CD8-positive, alpha-beta memory T cell (primary cell): ENCODE data around the gene TBC1D9B. TPM values are rescaled to one million over a fixed set of nuclear protein-coding genes. Genes with fewer than 3 reads are reported as not detected.
A peak's percentile ranks its signal among the peaks of the same experiment; 100 is the strongest.

Source experiments
- CTCF ChIA-PET: fragments of 350-600 bp; sonication (Branson Sonifier 250); formaldehyde crosslinking; loops from one replicate; lab custom pipeline; 2021; ENCODE audit warnings: antibody characterized with exemption; lab: Charles Lee
- POLR2A ChIA-PET: fragments of 350-600 bp; sonication (Branson Sonifier 250); formaldehyde crosslinking; loops from one replicate; lab custom pipeline; 2021; ENCODE audit warnings: antibody characterized with exemption; lab: Charles Lee
- DNase-seq, 5 donors: peaks; one replicate each; pipeline versions ENCODE4 v3.0.0 to v3.0.0-alpha.2; 2020 to 2022; ENCODE audit warnings: mixed read lengths in 1 of 5
- H3K27ac ChIP-seq: one replicate; pipeline ENCODE4 v1.7.0; 2013; ENCODE audit warnings: low read depth, mild to moderate bottlenecking, low read length, moderate library complexity
- H3K27me3 ChIP-seq: 2 replicates; pipeline ENCODE4 v1.7.0; 2013; ENCODE audit warnings: low read length, mild to moderate bottlenecking; ENCODE audit not compliant: insufficient read depth, poor library complexity, severe bottlenecking
- H3K36me3 ChIP-seq: 2 replicates; pipeline ENCODE4 v1.7.0; 2013; ENCODE audit warnings: mild to moderate bottlenecking, low read length, moderate library complexity; ENCODE audit not compliant: insufficient read depth
- H3K4me1 ChIP-seq: 2 replicates; pipeline ENCODE4 v1.7.0; 2013; ENCODE audit warnings: mild to moderate bottlenecking, low read length, moderate library complexity; ENCODE audit not compliant: insufficient read depth
- H3K4me3 ChIP-seq: 2 replicates; pipeline ENCODE4 v1.7.0; 2013; ENCODE audit warnings: mild to moderate bottlenecking, low read length
- H3K9me3 ChIP-seq: 2 replicates; pipeline ENCODE4 v1.7.0; 2013; ENCODE audit warnings: mild to moderate bottlenecking, low read length
- H3K27ac Mint-ChIP-seq, 8 donors: one replicate each; pipeline ENCODE4 v1.8.0; 2020 to 2021; ENCODE audit warnings: mixed read lengths in 8 of 8, mild to moderate bottlenecking in 6 of 8, inconsistent platforms in 3 of 8, moderate library complexity in 3 of 8
- H3K27me3 Mint-ChIP-seq, 2 donors: one replicate each; pipeline ENCODE4 v1.8.0; 2020 to 2021; ENCODE audit warnings: mixed read lengths in 2 of 2, mild to moderate bottlenecking in 1 of 2, moderate library complexity in 1 of 2
- H3K36me3 Mint-ChIP-seq, 3 donors: one replicate each; pipeline ENCODE4 v1.8.0; 2020 to 2021; ENCODE audit warnings: mixed read lengths in 3 of 3, inconsistent platforms in 1 of 3, mild to moderate bottlenecking in 1 of 3
- H3K4me1 Mint-ChIP-seq, 3 donors: one replicate each; pipeline ENCODE4 v1.8.0; 2020 to 2021; ENCODE audit warnings: mixed read lengths in 3 of 3, inconsistent platforms in 1 of 3, mild to moderate bottlenecking in 1 of 3
- H3K4me3 Mint-ChIP-seq, 7 donors: one replicate each; pipeline ENCODE4 v1.8.0; 2020 to 2021; ENCODE audit warnings: mixed read lengths in 7 of 7, mild to moderate bottlenecking in 6 of 7, moderate library complexity in 4 of 7, inconsistent platforms in 2 of 7
- H3K9me3 Mint-ChIP-seq, 5 donors: one replicate each; pipeline ENCODE4 v1.8.0; 2020 to 2022; ENCODE audit warnings: mixed read lengths in 5 of 5, mild to moderate bottlenecking in 3 of 5, moderate library complexity in 2 of 5, inconsistent platforms in 1 of 5
- polyA plus RNA-seq: library from polyadenylated mRNA; unstranded; fragments of 300-500 nt; fragmentation: Illumina TruSeq; gene quantifications from one replicate; pipeline ENCODE4 v1.2.3, GENCODE V29; 2021
- total RNA-seq, 2 experiments: library from RNA; stranded (reverse); gene quantifications; one replicate each; pipeline ENCODE4 v1.2.3, GENCODE V29; 2021

The TBC1D9B gene
- total and polyA plus RNA-seq, 3 experiments from 2014 or later: 43.9 to 74.8 (median 73.7) TPM

DNA sequence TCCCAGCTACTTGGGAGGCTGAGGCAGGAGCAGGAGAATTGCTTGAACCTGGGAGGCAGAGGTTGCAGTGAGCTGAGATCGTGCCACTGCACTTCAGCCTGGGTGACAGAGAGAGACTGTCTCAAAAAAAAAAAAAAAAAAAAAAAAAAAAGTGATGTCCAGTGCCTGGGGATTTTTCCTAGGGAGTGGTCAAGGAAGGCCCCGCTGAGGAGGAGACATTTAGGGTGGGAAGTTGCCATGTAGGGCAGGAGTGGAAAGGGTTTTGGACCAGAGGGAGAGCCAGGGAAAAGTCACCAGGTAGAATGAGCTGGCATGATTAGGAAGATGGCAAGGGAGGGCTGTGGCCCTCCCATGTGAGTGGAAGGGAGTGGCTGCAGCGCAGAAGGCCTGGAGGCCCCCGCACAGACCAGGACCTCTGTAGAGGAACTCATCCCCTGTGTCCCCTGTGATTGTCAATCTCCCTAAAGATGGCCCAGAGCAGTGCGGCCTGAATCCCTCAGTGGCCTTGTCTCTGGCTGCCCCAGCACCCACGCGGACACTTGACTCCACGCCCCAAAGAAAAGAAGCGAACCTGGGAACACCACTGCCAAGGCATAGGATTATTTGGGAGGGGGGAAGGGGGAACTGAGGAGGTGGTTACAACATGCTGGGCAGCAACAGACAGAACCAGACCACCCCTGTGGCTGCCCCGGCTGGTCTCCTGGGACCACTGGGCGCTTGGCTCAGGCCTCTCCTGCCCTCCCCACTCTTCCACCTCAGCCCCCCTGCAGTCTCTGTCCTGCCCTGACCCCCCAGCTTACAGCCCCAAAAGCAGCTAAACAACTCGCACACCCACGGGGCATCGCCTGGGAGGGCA is 89.6 kb downstream of the TBC1D9B start:
- POLR2A ChIA-PET: interaction anchor here (2.9 kb wide), 1 partner anchor 12 kb away, joined by 12 read pairs; no protein-coding TSS in a partner anchor
- no peaks in the 10 kb centered on the region for H3K36me3 ChIP-seq
- peak overlapping the region; percentile 43 for H3K4me3 ChIP-seq
- H3K4me1 ChIP-seq: peaks cover 36% of the 10 kb centered on the region
- H3K9me3 ChIP-seq: no peaks in the 10 kb centered on the region
- H3K9me3 Mint-ChIP-seq: peaks cover 0 to 4% (median 0%) of the 10 kb centered on the region in 5 donors
- peaks cover 34 to 53% (median 37%) of the 10 kb centered on the region in 3 donors for H3K4me1 Mint-ChIP-seq
- no peak for DNase-seq
- peak overlapping the region; percentile 89 to 98 (median 94) for H3K27ac Mint-ChIP-seq
- peaks cover 0 to 28% (median 4%) of the 10 kb centered on the region in 3 donors for H3K36me3 Mint-ChIP-seq
- peaks cover 0 to 8% of the 10 kb centered on the region in 2 donors for H3K27me3 Mint-ChIP-seq
- peak overlapping the region; percentile 32 to 94 (median 84) for H3K4me3 Mint-ChIP-seq
- CTCF ChIA-PET: interaction anchor here (1.1 to 2.8 kb wide), 3 partner anchors 15 to 207 kb away, joined by 3 to 21 read pairs (median 3); no protein-coding TSS in a partner anchor
- H3K27me3 ChIP-seq: no peaks in the 10 kb centered on the region
- H3K27ac ChIP-seq: peak overlapping the region; percentile 96

DNA sequence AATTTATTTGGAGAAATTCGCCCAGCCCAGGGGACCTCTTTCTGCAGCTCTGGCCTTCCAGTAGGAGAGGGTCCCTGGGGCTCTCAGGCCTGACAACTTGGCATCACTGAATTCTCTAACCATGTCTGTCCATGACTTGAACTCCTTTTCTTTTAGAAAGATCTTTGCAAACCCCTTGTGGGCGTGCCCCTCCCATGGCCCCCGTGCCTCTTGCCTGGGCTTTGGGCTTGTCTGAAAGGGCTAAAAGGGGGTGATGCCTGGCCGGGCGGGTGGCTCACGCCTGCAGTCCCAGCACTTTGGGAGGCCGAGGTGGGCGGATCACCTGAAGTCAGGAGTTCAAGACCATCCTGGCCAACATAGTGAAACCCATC is 90.2 kb downstream of the TBC1D9B start:
- Mint-ChIP-seq H3K4me1 (peaks cover 27 to 46% (median 31%) of the 10 kb centered on the region in 3 donors), H3K27me3 (peaks cover 0 to 8% of the 10 kb centered on the region in 2 donors), H3K4me3 (peak overlapping the region; percentile 23 to 94 (median 84)), H3K36me3 (peaks cover 0 to 27% (median 6%) of the 10 kb centered on the region in 3 donors), H3K9me3 (peaks cover 0 to 4% (median 0%) of the 10 kb centered on the region in 5 donors), H3K27ac (peak overlapping the region in 5 of 8 donors; percentile 15 to 98 (median 96))
- Histone ChIP-seq H3K9me3 (no peaks in the 10 kb centered on the region), H3K4me3 (no peak overlapping the region), H3K27me3 (no peaks in the 10 kb centered on the region), H3K27ac (no peak overlapping the region), H3K36me3 (no peaks in the 10 kb centered on the region), H3K4me1 (peaks cover 30% of the 10 kb centered on the region)
- POLR2A ChIA-PET: no interaction called here
- DNase-seq: no peak
- CTCF ChIA-PET: interaction anchor here (1.1 to 1.6 kb wide), 2 partner anchors 14 to 206 kb away, joined by 3 read pairs; no protein-coding TSS in a partner anchor

DNA sequence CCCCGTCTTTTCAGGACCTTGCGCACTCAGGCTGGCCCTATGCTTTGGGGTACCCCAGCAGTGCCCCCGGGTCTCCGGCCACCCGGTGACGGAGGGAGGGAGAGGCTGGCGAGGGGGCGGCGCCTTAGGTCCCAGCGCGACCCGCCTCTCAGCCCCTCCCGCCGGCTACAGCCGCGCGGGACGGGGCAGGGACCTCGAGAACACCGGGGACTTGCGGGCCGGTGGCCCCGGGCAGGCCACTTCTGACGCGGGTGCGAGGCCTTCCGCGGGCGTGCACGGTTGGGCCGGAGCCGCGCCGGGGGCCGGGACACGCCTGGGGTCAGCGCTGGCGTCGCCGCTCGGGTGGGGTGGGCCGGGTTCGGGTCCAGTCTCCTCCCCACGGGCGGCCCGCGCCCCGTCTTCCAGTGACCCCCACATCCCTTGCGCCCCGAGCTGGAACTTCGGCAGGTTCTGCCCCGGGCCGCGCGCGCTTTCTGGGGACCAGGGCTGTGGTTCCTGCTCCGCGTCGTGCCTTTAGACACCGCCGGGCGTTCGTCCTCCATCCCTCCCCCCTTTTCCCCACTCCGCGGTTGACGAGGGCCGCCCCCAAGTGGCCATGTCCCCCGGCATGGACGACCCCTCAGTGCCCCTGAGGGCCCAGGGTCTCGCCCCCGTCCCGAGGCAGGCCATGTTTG is 90.8 kb downstream of the TBC1D9B start:
- Mint-ChIP-seq H3K9me3 (peaks cover 0 to 4% (median 0%) of the 10 kb centered on the region in 5 donors), H3K4me3 (peak overlapping the region in 4 of 7 donors; percentile 23 to 84 (median 45)), H3K36me3 (peaks cover 0 to 23% (median 6%) of the 10 kb centered on the region in 3 donors), H3K27ac (peak overlapping the region in 3 of 8 donors; percentile 90 to 98 (median 96)), H3K4me1 (peaks cover 22 to 41% (median 26%) of the 10 kb centered on the region in 3 donors), H3K27me3 (peaks cover 0 to 8% of the 10 kb centered on the region in 2 donors)
- no peaks in the 10 kb centered on the region for H3K36me3 ChIP-seq
- H3K27ac ChIP-seq: no peak overlapping the region
- no peaks in the 10 kb centered on the region for H3K9me3 ChIP-seq
- H3K27me3 ChIP-seq: no peaks in the 10 kb centered on the region
- POLR2A ChIA-PET: no interaction called here
- no peak for DNase-seq
- peaks cover 25% of the 10 kb centered on the region for H3K4me1 ChIP-seq
- no peak overlapping the region for H3K4me3 ChIP-seq
- CTCF ChIA-PET: no interaction called here

DNA sequence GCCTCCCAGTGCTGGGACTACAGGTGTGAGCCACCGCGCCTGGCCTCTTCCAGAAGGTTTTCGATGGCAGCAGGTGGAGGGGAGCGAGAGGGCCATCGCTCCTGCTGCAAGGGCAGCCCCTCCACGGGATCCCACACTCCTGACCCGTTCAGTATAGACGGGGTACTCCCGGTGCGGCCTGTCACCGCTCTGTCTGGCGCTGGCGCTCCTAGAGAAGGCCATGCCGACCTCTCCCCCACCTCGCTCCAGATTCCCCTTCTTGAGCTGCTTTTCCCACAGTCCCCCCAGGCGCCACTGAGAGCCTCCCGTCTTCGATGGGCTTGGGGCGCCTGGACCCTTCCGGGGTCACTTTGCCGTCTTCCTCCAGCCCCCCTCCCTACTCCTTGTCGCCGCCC is 91.3 kb downstream of the TBC1D9B start:
- H3K4me3 Mint-ChIP-seq: no peak overlapping the region
- H3K4me3 ChIP-seq: no peak overlapping the region
- no peak for DNase-seq
- H3K27me3 ChIP-seq: no peaks in the 10 kb centered on the region
- H3K4me1 Mint-ChIP-seq: peaks cover 19 to 36% (median 20%) of the 10 kb centered on the region in 3 donors
- no peaks in the 10 kb centered on the region for H3K9me3 ChIP-seq
- POLR2A ChIA-PET: no interaction called here
- H3K27ac ChIP-seq: no peak overlapping the region
- H3K4me1 ChIP-seq: peaks cover 22% of the 10 kb centered on the region
- H3K9me3 Mint-ChIP-seq: peaks cover 0 to under 1% (median 0%) of the 10 kb centered on the region in 5 donors
- CTCF ChIA-PET: no interaction called here
- peak overlapping the region in 2 of 8 donors; percentile 42 to 90 for H3K27ac Mint-ChIP-seq
- peaks cover 0 to 18% (median 6%) of the 10 kb centered on the region in 3 donors for H3K36me3 Mint-ChIP-seq
- no peaks in the 10 kb centered on the region for H3K36me3 ChIP-seq
- H3K27me3 Mint-ChIP-seq: peaks cover 0 to 4% of the 10 kb centered on the region in 2 donors

DNA sequence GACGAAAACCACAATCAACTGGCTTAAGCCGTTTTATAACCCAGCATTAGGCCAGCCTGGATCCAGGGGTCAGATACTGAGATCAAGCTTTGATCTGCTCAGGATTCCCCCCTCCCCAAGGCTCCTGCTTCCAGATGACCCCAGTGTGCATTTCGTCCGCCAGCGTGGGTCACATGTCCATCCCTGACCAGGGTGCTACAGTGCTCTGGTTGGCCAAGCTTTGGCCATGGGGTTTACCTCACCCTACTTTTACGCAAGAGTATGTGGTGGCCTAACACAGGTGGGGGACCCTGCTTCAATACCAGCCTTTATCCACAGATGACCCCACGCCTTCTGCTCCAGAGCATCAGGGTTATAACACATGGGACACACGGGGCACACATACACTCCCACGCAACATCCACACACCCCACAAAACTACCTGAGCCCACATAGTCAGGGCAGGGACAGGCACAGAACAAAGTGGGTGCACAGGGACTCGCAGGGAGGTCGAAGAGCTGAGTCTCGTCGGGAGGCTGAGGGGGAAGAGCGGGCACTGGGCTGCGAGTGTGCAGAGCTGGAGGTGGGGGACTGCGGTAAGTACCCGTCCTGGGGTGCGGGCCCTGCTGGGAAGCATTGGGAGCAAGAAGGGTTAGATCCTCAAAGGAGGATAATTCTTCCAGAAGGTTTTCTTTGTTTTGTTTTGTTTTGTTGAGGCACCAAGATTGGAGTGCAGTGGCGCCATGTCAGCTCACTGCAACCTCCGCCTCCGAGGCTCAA is 92.0 kb downstream of the TBC1D9B start:
- Mint-ChIP-seq H3K27me3 (peaks cover 0 to 3% of the 10 kb centered on the region in 2 donors), H3K4me3 (peak overlapping the region in 5 of 7 donors; percentile 26 to 76 (median 40)), H3K4me1 (peaks cover 19 to 36% (median 19%) of the 10 kb centered on the region in 3 donors), H3K36me3 (peaks cover 0 to 17% (median 6%) of the 10 kb centered on the region in 3 donors), H3K27ac (peak overlapping the region in 4 of 8 donors; percentile 2 to 91 (median 59)), H3K9me3 (no peaks in the 10 kb centered on the region)
- H3K27ac ChIP-seq: no peak overlapping the region
- peaks cover 22% of the 10 kb centered on the region for H3K4me1 ChIP-seq
- DNase-seq: no peak
- ChIA-PET CTCF (no interaction called here), POLR2A (no interaction called here)
- no peaks in the 10 kb centered on the region for H3K27me3 ChIP-seq
- H3K9me3 ChIP-seq: no peaks in the 10 kb centered on the region
- H3K4me3 ChIP-seq: no peak overlapping the region
- no peaks in the 10 kb centered on the region for H3K36me3 ChIP-seq

DNA sequence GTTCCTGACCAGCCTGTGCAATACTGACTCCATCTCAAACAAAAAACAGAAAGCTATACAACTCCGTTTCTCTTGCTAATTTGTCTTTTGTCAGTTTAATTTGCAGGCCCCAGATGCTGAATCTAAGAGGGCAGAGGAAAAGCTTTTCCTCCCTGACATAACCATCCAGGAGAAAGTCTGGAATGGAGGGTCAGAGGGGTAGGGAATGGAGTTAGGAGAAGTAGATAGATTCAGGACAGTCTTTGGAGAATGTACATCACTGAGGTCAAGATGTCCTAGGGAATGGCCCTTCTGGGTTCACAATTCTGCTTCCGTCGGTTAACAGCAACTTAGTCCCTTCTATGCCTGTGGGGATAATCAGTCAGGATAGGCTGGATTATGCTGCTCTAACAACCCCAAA is 93.6 kb downstream of the TBC1D9B start:
- CTCF ChIA-PET: interaction anchor here (0.8 to 1.2 kb wide), 3 partner anchors 12 to 94 kb away, joined by 3 to 5 read pairs (median 3); no protein-coding TSS in a partner anchor

DNA sequence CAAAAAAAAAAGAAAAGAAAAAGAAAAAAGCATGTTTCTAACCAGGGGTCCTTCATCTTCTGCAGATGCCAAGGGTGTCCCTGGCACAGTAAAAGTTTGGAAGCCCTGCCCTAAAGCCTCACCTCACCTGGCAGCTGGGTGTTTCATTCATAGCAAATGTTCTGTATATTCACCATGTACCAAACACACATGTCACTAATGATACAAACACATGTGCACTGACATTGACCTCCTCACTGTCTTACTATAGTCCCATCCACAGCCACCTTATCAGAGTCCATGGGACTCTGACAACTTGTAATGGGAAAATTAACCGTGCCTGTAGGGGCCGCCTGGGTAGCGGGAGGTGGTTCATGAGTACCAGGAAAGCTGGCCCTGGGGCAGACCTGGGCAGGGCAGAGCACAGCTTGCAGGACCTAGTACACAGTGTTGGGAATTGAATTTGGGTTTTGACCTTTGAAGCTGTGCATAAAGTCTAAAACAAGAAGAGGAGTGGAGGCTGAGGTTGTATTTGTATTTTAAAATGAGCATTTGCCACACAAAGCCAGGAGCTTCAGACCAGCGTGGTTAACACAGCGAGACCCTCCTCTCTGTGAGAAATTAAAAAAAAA is 94.6 kb downstream of the TBC1D9B start:
- ChIA-PET POLR2A (no interaction called here), CTCF (interaction anchor here (0.9 to 2.3 kb wide), 4 partner anchors 11 to 95 kb away, joined by 3 to 10 read pairs (median 4); no protein-coding TSS in a partner anchor)
- DNase-seq: no peak
- peaks cover 4 to 15% (median 5%) of the 10 kb centered on the region in 3 donors for H3K4me1 Mint-ChIP-seq
- Histone ChIP-seq H3K36me3 (no peaks in the 10 kb centered on the region), H3K9me3 (no peaks in the 10 kb centered on the region), H3K4me1 (peaks cover under 1% of the 10 kb centered on the region), H3K27ac (peak overlapping the region; percentile 48), H3K27me3 (no peaks in the 10 kb centered on the region), H3K4me3 (no peak overlapping the region)
- peak overlapping the region in 2 of 8 donors; percentile 27 to 42 for H3K27ac Mint-ChIP-seq
- H3K4me3 Mint-ChIP-seq: peak overlapping the region in 1 of 7 donors; percentile 44
- no peaks in the 10 kb centered on the region for H3K9me3 Mint-ChIP-seq
- H3K36me3 Mint-ChIP-seq: peaks cover 0 to 17% (median 6%) of the 10 kb centered on the region in 3 donors
- H3K27me3 Mint-ChIP-seq: peaks cover 0 to 3% of the 10 kb centered on the region in 2 donors

More for the DNA sequence above, 93.6 kb downstream of the TBC1D9B start:
- Histone ChIP-seq H3K27ac (no peak overlapping the region), H3K27me3 (no peaks in the 10 kb centered on the region), H3K36me3 (no peaks in the 10 kb centered on the region), H3K4me3 (no peak overlapping the region), H3K4me1 (peaks cover 9% of the 10 kb centered on the region), H3K9me3 (no peaks in the 10 kb centered on the region)
- peak overlapping the region in 1 of 7 donors; percentile 66 for H3K4me3 Mint-ChIP-seq
- peak overlapping the region in 1 of 8 donors; percentile 58 for H3K27ac Mint-ChIP-seq
- H3K27me3 Mint-ChIP-seq: peaks cover 0 to 3% of the 10 kb centered on the region in 2 donors
- no peak for DNase-seq
- POLR2A ChIA-PET: interaction anchor here (0.9 kb wide), 1 partner anchor 17 kb away, joined by 3 read pairs; no protein-coding TSS in a partner anchor
- H3K36me3 Mint-ChIP-seq: peaks cover 0 to 17% (median 6%) of the 10 kb centered on the region in 3 donors
- no peaks in the 10 kb centered on the region for H3K9me3 Mint-ChIP-seq
- H3K4me1 Mint-ChIP-seq: peaks cover 12 to 21% (median 12%) of the 10 kb centered on the region in 3 donors
